IgD-negative memory B cell (primary cell): ENCODE results near the gene MTMR1. TPM values are rescaled to one million over a fixed set of nuclear protein-coding genes. Genes with fewer than 3 reads are reported as not detected.
A peak's percentile ranks its signal among the peaks of the same experiment; 100 is the strongest.

ENCODE experiments used
- H3K27ac Mint-ChIP-seq, 3 donors: one replicate each; pipeline ENCODE4 v1.8.0; 2020 to 2022; ENCODE audit warnings: mild to moderate bottlenecking in 3 of 3, mixed read lengths in 3 of 3, moderate library complexity in 1 of 3
- H3K27me3 Mint-ChIP-seq: one replicate; pipeline ENCODE4 v1.8.0; 2021; ENCODE audit warnings: mixed read lengths
- H3K36me3 Mint-ChIP-seq: one replicate; pipeline ENCODE4 v1.8.0; 2020; ENCODE audit warnings: mild to moderate bottlenecking, mixed read lengths
- H3K4me1 Mint-ChIP-seq, 3 donors: one replicate each; pipeline ENCODE4 v1.8.0; 2020 to 2022; ENCODE audit warnings: mixed read lengths in 3 of 3, mild to moderate bottlenecking in 1 of 3
- H3K4me3 Mint-ChIP-seq, 4 donors: one replicate each; pipeline ENCODE4 v1.8.0; 2020 to 2022; ENCODE audit warnings: mild to moderate bottlenecking in 4 of 4, mixed read lengths in 4 of 4, moderate library complexity in 3 of 4
- H3K9me3 Mint-ChIP-seq, 3 donors: one replicate each; pipeline ENCODE4 v1.8.0; 2020 to 2021; ENCODE audit warnings: mixed read lengths in 3 of 3, mild to moderate bottlenecking in 1 of 3
- polyA plus RNA-seq: library from polyadenylated mRNA; unstranded; fragments of 300-500 nt; fragmentation: Illumina TruSeq; gene quantifications from one replicate; pipeline ENCODE4 v1.2.3, GENCODE V29; 2021

Gene MTMR1
- polyA plus RNA-seq, result 19.0 TPM

DNA sequence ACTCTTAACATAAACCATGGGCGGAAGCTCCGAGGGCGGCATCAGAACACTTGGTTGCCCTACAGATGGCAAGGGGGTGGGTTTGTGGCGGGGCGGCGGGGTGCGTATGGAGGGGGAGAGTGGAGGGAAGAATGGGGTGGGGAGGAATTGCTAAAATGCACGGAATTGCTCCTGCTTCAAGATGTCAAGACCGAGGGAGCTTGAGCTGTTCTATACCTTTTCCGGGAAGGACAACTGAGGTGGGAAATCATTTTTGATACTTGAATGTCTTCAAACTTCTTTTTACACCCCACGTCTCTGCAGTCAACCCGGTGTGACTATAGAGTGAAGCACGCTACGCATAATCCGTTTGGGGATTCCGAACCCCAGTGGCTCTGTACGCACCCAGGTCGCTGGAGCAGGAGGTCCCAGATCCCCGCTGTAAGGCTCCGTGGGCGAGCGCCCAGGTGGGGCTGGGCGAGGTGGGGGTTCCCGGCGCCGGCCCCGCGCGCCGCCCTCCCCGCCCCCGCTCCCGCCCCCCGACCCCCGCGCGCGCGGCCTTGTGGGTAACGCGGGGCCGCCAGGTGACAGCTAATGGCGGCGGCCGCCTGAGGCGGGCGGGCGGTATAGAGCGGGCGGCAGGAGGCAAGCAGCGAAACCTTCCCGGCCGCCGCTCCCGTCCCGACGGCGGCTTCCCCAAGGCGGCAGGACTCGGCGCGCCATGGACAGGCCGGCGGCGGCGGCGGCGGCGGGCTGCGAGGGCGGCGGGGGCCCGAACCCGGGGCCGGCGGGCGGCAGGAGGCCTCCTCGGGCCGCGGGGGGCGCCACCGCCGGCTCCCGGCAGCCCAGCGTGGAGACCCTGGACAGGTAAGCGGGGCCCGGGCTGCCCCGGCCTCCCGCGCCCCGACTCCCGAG lies at the start of gene MTMR1:
Gene MTMR1 (plus strand): TSS at position 566 of the 894 bp plus-strand sequence. CDS start 135 bp downstream, at position 701.
- Mint-ChIP-seq H3K4me3 (peak within 1 kb of the TSS; percentile 91 to 97 (median 95)), H3K9me3 (no peaks in the 10 kb centered on the region), H3K27me3 (peaks cover 1% of the 10 kb centered on the region), H3K4me1 (peaks cover 22 to 43% (median 29%) of the 10 kb centered on the region in 3 donors), H3K27ac (peak within 1 kb of the TSS; percentile 99), H3K36me3 (no peaks in the 10 kb centered on the region)

DNA sequence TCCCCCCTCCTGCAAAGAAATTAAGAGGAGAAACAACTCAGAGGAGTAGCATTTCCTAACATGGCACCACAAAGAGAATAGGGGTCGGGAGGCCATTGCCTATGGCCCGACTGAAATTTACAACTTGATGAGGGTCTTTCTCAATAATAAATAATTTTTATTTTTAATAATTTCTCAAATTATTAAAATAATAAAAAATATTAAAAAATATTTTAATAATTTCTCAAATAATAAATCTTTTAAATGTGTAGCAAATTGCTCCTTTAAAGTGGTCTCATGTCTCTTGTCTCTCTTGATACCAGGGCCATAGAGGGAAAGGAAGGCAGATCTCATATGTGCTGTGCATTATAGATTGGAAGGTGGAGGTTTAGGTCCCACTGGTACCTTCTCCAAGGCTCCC lies 49.2 kb upstream of the MTMR1 start:
- Mint-ChIP-seq H3K36me3 (no peaks in the 10 kb centered on the region), H3K4me1 (no peaks in the 10 kb centered on the region), H3K27ac (no peak overlapping the region), H3K9me3 (no peaks in the 10 kb centered on the region), H3K4me3 (no peak overlapping the region), H3K27me3 (no peaks in the 10 kb centered on the region)

DNA sequence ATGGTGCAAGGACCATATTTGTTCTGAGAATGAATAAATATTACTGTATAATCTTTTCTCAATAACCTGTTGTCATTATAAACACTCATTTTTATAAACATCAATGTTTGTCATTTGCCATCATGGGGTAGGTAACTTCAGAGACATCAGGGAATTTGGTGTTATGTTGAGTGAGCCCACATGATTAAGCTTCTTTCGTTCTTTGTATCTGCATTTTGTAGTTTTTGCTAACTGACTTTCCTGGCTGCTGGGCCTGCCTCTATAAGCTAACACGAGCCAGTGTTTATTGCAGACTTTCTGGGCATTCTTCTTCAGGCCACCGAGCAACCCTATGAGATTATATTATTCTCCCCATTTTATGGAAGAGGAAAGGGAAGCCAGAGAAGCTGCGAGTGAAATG lies 48.8 kb upstream of the MTMR1 start:
- no peaks in the 10 kb centered on the region for H3K36me3 Mint-ChIP-seq
- no peaks in the 10 kb centered on the region for H3K27me3 Mint-ChIP-seq
- no peaks in the 10 kb centered on the region for H3K9me3 Mint-ChIP-seq
- no peak overlapping the region for H3K4me3 Mint-ChIP-seq
- no peaks in the 10 kb centered on the region for H3K4me1 Mint-ChIP-seq
- no peak overlapping the region for H3K27ac Mint-ChIP-seq

DNA sequence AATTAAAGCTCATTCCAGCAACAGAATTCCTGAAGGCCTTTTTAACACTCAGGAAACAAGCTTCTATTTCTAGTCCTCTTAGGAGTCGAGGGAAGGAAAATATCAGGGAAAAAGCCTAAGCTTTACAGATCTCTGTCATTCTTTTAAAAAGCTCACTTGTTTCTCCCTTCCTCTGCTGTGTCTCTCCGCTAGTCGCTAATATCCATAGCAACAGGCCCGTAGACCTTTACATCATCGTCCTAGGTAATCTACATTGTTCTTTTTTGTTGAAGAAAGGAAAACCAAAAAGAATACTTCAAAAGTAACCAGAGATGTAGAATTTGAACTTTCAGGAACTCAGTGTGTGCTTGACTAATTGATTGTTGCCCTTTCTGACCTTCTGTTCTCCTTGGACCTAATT lies 45.9 kb upstream of the MTMR1 start:
- no peaks in the 10 kb centered on the region for H3K9me3 Mint-ChIP-seq
- no peaks in the 10 kb centered on the region for H3K27me3 Mint-ChIP-seq
- no peak overlapping the region for H3K27ac Mint-ChIP-seq
- H3K36me3 Mint-ChIP-seq, result no peaks in the 10 kb centered on the region
- no peak overlapping the region for H3K4me3 Mint-ChIP-seq
- H3K4me1 Mint-ChIP-seq, result no peaks in the 10 kb centered on the region

DNA sequence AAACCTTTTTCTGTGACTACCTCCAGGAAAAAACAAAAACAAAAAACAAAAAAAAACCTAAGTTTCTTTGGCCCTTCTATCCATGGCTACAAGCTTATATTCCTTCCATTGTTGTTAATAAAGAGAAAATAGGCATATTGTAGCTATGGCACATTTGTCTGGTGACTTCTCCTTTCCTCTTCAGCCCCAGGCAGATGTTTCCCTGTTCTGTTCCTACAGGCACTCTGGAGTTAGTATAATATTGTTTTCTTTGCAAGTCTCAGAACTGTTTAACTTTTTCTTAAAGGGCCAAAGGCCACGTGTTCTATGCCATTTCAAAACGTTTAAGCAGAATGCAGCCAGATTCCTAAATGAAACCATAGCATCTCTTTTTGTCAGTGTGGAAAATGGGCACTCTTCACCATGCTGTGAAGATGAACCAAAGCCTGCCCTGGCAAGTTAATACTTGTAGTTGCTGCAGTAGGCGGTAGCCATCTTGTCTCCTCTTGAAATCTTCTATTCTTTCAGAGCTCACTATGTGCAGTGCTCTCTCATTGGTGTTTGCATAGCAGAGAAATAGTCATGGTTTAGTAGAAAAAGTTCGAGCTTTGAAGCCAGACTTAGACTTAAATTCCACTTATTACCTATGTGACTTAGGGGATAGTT lies 44.8 kb upstream of the MTMR1 start:
- no peak overlapping the region for H3K4me3 Mint-ChIP-seq
- no peaks in the 10 kb centered on the region for H3K36me3 Mint-ChIP-seq
- no peaks in the 10 kb centered on the region for H3K9me3 Mint-ChIP-seq
- no peak overlapping the region for H3K27ac Mint-ChIP-seq
- H3K4me1 Mint-ChIP-seq, result no peaks in the 10 kb centered on the region
- no peaks in the 10 kb centered on the region for H3K27me3 Mint-ChIP-seq

DNA sequence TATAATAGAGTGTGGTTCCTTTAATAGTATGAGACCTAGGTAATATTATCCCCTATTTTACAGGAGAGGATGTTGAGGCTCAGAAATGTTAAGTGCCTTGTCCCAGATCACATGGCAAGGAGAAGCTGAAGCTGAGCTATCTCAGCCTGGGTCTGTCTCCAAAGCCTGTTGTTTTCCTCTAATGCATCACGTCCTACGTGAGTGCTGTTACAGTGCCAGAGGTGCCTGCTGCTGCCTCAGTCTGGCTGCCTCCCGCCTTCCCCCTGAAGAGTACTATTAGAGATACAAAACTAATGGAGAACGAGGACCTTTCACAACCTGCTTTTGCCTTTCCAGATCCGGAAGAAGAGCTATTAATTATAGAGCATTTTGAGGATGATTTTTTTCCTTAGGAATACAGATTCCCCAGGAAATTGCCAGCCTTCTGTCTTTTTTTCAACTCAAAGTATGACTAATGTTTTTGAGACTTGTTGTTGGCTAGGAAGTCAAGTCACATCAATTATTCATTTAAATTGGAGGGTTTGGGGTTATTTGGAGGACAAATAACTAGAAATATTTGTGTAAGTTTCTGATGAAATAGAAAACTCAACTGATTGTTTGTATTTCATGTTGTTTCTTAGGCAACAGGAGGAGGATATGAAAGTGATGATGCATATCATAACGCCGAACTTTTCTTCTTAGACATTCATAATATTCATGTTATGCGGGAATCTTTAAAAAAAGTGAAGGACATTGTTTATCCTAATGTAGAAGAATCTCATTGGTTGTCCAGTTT lies 43.9 kb upstream of the MTMR1 start:
- H3K27ac Mint-ChIP-seq, result peak overlapping the region in 2 of 3 donors; percentile 7 to 49
- H3K4me3 Mint-ChIP-seq, result peak overlapping the region in 1 of 4 donors; percentile 55
- H3K9me3 Mint-ChIP-seq, result no peaks in the 10 kb centered on the region
- H3K27me3 Mint-ChIP-seq, result no peaks in the 10 kb centered on the region
- no peaks in the 10 kb centered on the region for H3K36me3 Mint-ChIP-seq
- no peaks in the 10 kb centered on the region for H3K4me1 Mint-ChIP-seq

DNA sequence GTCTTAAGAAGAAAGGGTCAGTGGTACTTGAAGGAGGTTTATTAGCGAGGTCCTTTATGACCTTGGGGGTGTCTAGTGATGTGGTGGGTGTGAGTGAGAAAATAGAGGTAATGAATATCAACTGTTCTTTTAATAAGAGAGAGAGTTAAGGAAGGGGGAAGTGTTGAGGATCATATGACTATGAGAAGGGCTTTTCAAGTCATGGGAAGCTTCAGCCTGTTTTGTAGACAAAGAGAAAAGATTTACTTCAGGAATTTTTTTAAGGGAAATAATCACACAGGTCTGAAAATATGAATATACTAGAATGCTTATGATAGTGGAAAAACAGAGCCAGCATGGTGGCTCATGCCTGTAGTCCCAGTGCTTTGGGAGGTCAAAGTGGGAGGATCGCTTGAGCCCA lies 41.3 kb upstream of the MTMR1 start:
- Mint-ChIP-seq H3K9me3 (no peaks in the 10 kb centered on the region), H3K36me3 (no peaks in the 10 kb centered on the region), H3K4me1 (no peaks in the 10 kb centered on the region), H3K27me3 (no peaks in the 10 kb centered on the region), H3K27ac (no peak overlapping the region), H3K4me3 (no peak overlapping the region)

DNA sequence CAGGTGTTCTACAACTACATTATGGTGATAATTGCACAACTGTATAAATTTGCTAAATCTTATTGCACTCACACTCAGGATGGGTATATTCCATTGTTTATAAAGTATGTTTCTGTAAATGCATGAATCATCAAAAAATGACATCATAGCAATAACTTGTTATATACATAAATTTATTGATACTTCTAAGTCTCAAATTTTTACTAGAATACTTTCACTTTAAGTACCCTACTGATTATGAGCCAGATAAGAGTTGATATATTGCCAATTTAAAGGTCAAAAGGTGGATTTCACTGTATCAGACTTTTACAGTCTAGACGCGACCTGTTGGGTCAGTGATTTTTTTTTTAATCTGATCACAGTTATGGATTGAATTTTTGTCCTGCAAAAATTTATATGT lies 37.4 kb upstream of the MTMR1 start:
- Mint-ChIP-seq H3K27me3 (no peaks in the 10 kb centered on the region), H3K4me1 (no peaks in the 10 kb centered on the region), H3K36me3 (no peaks in the 10 kb centered on the region), H3K27ac (no peak overlapping the region), H3K4me3 (no peak overlapping the region), H3K9me3 (no peaks in the 10 kb centered on the region)

DNA sequence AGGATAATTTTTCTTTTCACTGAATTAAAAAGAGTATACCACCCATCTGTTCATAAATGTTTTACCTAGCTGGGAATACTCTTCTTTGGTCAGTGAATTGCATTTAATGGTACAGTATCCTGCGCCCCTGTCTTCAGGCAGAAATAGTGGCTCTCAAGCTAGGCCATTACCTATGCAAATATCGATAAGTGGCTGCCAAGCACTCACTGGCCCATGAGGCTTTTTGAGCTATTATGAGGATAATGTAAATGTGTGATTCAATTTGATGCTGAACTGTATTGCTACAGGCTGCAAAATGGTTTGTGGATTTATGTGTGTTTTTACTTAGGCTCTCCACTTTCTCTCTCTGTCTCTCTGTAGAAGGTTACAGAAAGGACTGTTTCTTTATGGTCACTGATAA lies 30.1 kb upstream of the MTMR1 start:
- Mint-ChIP-seq H3K9me3 (no peaks in the 10 kb centered on the region), H3K4me3 (no peak overlapping the region), H3K36me3 (no peaks in the 10 kb centered on the region), H3K4me1 (no peaks in the 10 kb centered on the region), H3K27ac (no peak overlapping the region), H3K27me3 (no peaks in the 10 kb centered on the region)

DNA sequence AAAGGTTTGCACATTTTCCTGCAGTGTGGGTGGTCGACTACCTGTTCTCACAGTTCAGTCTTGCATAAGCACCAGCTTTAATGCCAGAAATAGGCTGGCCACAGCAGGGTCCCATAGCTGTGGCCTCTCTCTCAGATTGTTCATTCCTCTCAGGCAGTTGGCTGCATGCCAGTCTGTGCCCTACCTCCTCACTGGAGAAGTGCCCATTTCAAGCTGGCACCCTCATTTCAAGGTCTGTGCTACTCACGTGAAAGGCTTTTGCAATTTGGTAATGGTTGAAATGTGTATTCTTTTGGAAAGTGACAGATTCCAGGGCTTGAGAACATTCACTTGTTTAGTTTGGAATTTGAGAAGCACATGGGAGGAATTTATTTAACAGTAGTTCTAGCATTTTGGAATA lies 28.9 kb upstream of the MTMR1 start:
- H3K27me3 Mint-ChIP-seq, result no peaks in the 10 kb centered on the region
- H3K4me1 Mint-ChIP-seq, result no peaks in the 10 kb centered on the region
- H3K27ac Mint-ChIP-seq, result no peak overlapping the region
- no peaks in the 10 kb centered on the region for H3K9me3 Mint-ChIP-seq
- H3K36me3 Mint-ChIP-seq, result no peaks in the 10 kb centered on the region
- H3K4me3 Mint-ChIP-seq, result no peak overlapping the region

DNA sequence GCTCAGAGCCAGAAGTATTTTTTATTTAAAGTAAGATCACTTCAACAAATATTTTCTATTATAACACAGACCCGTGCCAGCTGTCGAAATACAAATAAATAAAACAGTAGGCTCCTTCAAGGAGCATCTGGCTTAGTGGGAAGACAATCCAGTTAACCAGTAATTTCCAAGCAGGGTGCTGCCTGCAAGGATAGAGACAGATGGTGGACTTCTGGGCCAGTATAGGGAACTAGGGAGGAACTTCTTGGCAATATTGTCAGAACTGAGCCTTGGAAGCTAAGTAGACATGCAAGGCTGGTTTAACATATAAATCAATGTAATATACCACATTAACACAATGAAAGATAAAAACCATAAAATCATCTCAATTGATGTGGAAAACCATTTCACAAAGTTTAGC lies 17.0 kb upstream of the MTMR1 start:
- Mint-ChIP-seq H3K4me1 (no peaks in the 10 kb centered on the region), H3K9me3 (peaks cover 0 to 3% (median 2%) of the 10 kb centered on the region in 3 donors), H3K27me3 (no peaks in the 10 kb centered on the region), H3K36me3 (no peaks in the 10 kb centered on the region), H3K4me3 (no peak overlapping the region), H3K27ac (no peak overlapping the region)

DNA sequence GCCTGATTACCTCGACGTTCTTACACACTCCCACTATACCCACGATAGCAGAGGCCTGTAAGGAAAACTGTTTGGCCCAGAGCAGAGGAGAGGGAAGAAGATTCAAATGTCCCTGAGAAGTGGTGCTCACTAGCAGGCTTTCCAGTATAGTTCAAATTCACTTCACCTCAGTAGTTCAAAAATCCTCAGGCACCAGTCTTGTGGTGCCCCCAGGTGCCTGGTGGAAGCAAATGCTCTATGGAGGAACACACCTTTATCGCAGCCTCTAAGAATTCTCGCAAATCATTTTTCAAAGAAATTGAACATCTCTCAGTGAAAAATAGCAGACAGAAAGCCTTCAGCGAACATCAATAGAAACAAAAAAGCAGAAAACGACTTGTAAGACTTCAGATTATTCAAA lies 12.2 kb upstream of the MTMR1 start:
- H3K4me3 Mint-ChIP-seq, result no peak overlapping the region
- H3K4me1 Mint-ChIP-seq, result peaks cover 0 to 2% (median 0%) of the 10 kb centered on the region in 3 donors
- no peaks in the 10 kb centered on the region for H3K36me3 Mint-ChIP-seq
- peaks cover 0 to 3% (median 2%) of the 10 kb centered on the region in 3 donors for H3K9me3 Mint-ChIP-seq
- no peaks in the 10 kb centered on the region for H3K27me3 Mint-ChIP-seq
- H3K27ac Mint-ChIP-seq, result no peak overlapping the region

DNA sequence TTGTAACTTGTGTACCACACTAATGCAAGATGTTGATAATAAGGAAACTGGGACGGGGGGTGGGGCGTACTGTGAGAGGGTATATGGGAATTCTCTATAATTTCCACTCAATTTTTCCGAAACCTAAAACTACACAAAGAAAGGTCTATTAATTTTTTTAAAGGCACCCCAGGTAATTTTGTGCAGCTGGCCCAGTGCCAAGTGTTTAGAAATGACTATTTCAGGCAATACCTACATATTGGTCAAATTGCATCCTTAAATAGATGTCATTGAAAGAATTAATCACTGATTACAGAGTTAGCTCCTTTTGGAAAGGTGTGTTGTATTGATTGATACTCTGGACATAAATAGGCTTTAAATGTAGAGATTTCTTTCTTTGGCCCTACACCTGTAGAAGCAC lies 10.1 kb upstream of the MTMR1 start:
- Mint-ChIP-seq H3K4me1 (peaks cover 0 to 3% (median 0%) of the 10 kb centered on the region in 3 donors), H3K36me3 (no peaks in the 10 kb centered on the region), H3K9me3 (peaks cover 0 to 2% (median 0%) of the 10 kb centered on the region in 3 donors), H3K4me3 (no peak overlapping the region), H3K27ac (no peak overlapping the region), H3K27me3 (no peaks in the 10 kb centered on the region)

DNA sequence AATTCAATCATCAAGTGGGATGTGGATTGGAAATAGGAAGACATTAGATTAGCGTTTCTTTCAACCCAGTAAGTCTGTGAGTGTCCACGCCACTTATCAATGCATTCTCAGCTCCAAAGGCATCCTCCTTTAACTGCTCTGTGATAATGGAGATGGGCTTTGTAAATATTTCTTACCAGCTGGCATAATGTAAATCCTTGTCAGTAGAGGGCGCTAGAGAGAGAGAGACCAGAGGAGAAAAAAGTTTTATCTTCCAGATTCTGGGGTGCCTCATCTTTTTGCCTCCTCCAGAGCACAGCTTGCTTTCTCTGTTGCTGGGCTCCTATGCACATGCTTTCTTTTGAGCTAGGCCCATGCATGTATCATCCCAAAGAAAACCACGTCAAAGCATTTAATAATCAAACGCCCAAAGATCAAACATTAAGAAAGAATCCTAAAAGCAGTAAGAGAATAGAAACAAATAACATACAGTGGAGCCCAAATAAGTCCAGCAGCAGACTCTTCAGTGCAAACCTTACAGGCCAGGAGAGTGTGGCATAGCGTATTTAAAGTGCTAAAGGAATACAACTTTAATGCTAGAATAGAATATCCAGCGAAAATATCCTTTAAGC lies 9.6 kb upstream of the MTMR1 start:
- Mint-ChIP-seq H3K27me3 (no peaks in the 10 kb centered on the region), H3K27ac (no peak overlapping the region), H3K4me3 (no peak overlapping the region)

More for the DNA sequence above, 9.6 kb upstream of the MTMR1 start:
- peaks cover 0 to 2% (median 0%) of the 10 kb centered on the region in 3 donors for H3K9me3 Mint-ChIP-seq
- no peaks in the 10 kb centered on the region for H3K36me3 Mint-ChIP-seq
- peaks cover 0 to 4% (median 3%) of the 10 kb centered on the region in 3 donors for H3K4me1 Mint-ChIP-seq
